ENCODE measurements around the gene TXK.

Gene TXK

DNA sequence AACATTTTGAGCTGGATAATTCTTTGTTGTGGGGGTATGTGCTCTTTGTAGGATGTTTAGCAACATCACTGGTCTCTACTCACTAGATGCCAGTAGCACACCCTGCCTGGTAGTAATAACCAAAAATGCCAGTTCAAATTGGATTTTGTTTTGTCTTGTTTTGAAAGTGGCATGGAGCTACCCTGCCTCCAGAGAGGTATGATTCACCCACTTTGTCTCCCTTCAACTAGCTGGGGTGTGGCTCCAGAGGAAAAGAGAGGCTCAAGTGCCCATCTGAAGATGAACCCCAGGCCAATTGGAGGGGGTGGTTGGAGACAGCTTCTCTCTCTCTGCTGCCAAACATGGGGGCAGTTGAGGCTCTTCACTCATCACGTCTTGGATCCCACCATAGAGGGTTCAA, 83.0 kb downstream of the TXK start:
- no peak for DNase-seq (ENCODE audit: low read depth, low spot score)

DNA sequence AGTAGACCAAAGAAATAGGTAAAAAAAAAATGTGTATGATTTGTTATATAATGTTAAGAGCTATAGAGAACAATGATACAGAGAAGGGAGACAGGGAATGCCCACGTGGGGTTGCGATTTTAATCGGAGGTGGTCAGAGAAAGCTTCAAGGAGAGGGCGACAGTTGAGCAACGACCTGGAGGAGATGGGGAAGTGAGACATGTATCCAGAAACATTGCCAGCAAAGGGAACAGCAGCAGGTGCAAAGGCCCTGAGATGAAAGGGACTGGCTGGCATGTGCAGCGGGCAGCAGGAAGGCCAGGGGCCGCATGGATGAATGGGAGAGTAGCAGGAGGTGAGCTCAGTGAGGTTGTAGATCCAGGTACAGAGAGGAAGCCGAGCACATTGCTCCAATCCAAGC, 84.6 kb downstream of the TXK start:
- no peak for DNase-seq (ENCODE audit: low read depth, low spot score)

DNA sequence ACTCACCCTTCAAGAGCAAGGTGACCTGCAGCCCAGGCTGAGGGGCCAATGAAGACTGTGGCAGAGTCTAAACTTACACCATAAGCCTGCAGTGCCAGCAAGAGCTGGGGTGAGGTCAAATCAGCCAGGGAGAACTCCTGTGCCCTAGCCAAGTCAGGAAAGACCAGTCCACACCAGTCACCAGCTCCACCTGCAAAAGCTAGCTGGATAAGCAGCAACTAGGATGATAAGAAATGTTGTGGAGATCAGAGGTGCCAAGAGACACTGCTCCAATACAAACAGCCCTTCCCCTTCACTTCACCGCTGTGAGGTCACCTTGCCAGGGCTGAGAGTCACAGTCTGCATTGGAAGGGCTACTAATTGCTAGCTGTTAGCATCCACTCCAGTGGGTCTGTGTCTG, 86.2 kb downstream of the TXK start:
- no peak for DNase-seq (ENCODE audit: low read depth, low spot score)

DNA sequence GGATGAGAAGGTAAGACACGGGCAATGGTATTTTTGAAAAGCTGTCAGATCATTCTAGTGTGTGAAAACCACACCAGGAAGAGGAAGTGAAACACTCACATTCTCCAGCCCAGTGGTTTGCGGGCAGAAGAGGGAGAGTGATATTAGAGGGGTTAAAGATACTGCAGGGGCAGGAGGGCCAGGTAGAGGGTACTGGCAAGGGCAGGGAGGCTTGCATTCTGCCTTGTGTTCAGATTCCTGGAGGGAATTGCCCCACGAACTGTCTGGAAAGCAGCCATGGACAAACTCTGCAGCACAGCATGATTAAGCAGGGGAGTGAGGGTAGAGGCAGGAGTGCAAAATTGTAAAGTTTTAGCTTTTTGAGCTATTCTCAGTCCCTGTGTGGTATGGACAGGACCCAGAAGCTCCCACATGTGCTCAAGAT, 86.6 kb downstream of the TXK start:
- no peak for DNase-seq (ENCODE audit: low read depth, low spot score)

DNA sequence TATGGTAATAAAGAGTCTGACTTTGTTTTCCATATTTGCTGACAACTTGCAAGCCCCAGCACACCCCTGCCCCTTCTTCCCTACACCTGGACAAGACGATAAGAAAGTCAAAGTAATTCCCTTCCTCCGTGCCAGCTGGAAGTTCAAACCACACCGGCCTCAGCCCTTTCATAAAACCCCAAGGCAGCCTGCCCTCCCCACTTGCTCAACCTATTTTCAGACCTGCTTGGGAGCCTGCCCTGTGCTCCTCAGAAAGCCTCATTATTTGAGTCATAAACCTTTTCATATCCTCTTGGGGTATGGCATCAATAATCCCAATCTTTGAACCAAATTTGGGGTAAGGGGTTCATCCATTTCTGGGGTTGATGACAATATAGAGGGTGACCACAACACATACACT, 88.0 kb downstream of the TXK start:
- no peak for DNase-seq (ENCODE audit: low read depth, low spot score)

DNA sequence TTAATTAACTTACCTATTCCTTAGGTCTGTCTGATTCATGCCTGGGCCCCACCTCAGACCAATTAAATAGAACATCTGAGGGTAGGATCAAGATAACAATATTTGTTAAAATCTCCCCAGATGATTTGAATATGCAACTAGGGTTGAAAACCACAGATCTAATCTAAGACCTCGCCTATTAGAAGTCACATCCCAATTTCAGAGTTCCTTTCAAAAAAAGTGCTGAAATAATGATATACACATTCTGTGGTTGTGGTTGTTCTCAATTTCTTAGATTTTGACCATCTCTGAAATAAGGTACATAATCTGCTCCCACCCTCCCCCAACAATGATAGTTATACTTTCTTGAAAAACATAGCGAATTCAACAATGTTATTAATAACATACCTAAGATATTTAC, 89.8 kb downstream of the TXK start:
- DNase-seq (ENCODE audit: low read depth, low spot score) = no peak

DNA sequence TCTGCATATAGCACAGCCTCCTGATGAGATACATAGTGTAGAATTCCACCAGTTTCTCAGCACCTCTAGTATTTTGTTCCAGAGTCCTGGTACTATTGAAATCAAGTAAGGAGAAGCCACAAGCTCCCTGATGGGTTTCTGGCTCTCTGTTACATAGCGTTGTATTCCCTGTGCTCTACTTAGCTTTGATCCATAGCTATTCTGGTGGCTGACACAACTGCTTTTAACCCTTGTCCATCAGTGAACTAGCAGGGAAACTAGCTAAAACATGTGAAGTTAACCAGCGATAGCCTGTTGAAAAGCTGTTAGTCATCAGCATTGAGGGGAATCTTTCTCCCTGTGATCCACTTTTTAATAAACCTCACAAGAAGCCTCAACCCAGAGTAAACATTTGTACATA, 90.5 kb downstream of the TXK start:
- DNase-seq (ENCODE audit: low read depth, low spot score) = no peak

DNA sequence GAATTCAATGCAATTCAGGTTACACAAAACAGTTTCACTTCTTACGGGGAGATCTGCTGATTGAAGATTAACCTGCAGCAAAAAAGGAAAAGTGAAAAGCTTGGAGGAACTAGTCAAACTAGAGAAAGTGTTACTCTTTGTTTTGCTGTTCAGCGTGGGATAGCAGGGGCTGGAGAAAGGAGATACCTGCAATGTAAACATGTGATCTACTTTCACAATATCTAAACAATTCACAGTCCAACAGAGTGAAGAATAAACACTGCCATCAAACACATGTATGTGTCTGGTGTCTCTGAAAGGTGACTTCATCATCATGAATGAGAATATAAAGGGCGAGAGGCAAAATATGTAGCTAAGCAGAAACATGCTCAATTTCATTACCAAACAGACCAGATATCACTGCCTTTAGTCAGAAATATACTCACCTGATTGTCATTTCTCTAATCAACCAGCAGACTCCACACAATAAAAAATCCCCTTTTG, 91.0 kb downstream of the TXK start:
- DNase-seq (ENCODE audit: low read depth, low spot score) = no peak

DNA sequence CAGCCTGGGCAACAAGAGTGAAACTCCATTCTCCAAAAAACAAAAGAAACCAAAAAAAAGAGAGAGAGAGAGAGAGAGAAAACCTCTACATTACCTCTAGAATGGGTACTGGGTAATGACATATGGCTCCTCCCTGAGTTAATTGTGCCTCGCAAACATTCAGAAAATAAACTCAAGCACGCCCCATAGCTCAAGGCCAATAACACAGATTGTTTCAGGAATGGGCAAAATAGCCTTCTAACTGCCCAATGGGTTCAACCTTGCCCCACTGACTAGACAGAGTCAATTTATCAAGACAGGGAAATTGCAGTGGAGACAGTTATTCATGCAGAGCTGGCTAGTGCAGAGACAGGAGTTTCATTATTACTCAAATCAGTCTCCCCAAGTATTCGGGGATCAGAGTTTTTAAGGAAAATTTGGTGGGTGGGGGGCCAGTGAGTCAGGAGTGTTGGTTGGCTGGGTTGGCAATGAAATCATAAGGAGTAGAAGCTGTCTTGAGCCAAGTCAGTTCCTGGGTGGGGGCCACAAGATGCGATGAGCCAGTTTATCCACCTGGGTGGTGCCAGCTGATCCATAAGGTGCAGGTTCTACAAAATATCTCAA, 92.4 kb downstream of the TXK start:
- DNase-seq (ENCODE audit: low read depth, low spot score) = no peak

DNA sequence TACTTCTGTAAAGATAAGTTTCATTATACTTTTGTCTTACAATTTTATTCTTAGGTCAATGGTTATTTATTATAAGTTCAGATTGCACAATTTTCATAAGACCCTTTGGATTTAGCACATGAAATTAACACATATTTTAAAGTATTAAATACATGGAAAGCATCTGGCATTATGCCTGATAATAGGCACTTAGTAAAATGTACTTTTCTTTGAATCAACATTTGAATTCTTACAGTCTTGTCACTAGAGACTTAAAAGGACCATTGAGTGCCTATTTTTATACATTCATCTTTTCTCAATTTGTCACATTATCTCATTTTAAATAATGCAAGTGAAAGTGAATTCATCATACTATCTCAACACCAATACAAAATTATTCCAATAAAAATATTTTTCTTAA, 94.5 kb downstream of the TXK start:
- DNase-seq (ENCODE audit: low read depth, low spot score) = no peak

DNA sequence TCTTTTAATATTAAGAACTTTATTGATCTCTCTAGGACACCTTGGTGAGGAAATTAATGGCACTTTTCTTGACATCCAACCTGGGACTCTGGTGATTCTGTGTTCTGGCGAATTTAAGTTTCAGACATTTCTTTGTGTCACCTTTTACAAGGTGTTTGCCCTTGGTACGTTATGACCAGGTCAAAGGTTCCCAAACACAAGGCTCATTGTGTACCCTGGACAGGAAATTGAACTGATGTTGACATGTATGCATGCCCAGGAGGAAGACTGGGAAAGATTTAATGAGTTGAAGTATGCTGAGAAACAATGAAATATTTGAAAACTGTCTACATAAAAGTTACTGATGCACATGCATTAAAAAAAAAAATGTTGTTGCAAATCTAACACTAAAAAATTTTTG, 95.4 kb downstream of the TXK start:
- DNase-seq (ENCODE audit: low read depth, low spot score) = no peak

DNA sequence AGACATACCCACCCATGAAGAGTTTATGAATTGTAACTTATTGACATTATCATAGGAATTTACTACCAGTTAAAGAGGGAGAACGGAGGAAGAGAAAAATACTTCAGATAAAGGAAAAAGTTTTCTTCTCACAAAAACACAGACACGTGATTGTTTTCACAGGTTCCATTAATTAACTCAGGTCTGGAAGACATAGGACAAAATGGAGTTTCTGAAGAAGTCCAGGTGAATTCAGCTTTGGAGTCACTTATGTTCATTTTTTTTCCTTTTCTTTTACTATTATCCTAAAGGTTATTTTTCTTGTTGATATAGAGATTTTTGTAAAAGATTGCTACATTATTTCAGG, 97.0 kb downstream of the TXK start:
- no peak for DNase-seq (ENCODE audit: low read depth, low spot score)

DNA sequence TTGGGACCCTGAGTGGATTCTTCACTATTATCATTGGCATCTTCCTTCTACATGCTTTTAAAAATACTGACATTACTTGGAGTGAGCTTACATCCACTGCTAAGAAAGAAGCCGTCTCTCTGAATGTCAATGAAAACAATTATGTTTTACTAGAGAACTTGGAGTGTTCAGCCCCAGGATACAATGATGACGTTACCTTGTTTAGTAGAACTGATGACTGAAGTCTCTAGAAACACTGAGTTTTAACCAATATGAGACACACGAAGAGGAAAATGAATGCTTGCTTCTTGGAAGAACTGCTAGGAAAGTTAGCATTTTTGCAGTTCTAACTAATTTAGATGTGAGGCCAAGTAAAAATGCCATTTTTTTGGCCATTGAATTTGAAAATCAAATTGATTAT, 98.1 kb downstream of the TXK start:
- no peak for DNase-seq (ENCODE audit: low read depth, low spot score)

DNA sequence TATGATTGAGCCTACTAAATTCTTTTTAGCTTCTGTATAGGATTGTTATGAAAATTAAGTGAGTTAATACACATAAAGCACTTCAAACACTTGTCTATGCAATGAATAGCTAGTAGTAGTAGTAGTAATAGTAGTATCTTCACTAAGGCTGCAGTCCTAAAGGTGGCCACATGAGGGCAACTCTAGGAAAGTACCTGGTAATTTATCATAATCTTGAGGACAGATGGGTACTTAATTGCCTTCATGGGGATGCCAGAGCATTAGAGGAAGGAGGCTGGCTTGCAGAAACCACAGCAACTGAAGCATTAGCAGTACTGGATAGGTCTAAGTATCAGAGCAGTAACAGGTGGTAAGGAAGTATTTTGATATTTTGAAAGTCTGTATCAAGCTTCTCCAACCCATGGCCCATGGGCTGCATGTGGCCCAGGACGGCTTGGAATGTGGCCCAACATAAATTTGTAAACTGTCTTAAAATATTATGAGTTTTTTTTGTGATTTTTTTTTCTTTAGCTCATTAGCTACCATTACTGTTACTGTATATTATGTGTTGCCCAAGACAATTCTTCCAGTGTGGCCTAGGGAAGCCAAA, 100.1 kb downstream of the TXK start:
- peak; percentile 26 for DNase-seq (ENCODE audit: low read depth, low spot score)

DNA sequence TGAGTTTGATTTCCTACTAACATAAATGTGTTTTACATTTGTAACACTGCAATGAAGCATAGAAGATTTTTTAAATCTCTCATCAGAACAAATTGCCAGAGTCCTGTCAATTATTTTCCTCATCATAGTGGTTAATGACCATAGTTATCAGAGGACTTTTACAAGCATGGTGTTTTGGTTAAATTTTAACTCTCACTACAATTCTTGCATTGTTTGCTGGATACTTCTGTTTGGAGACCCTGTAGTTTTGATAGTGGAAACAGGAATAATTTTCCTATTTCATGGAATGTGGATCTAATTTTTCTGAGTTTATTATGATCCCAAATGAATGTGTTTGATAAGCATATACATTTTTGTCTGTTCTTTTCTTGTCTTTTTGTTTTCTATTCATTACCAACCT, 100.6 kb downstream of the TXK start:
- no peak for DNase-seq (ENCODE audit: low read depth, low spot score)

DNA sequence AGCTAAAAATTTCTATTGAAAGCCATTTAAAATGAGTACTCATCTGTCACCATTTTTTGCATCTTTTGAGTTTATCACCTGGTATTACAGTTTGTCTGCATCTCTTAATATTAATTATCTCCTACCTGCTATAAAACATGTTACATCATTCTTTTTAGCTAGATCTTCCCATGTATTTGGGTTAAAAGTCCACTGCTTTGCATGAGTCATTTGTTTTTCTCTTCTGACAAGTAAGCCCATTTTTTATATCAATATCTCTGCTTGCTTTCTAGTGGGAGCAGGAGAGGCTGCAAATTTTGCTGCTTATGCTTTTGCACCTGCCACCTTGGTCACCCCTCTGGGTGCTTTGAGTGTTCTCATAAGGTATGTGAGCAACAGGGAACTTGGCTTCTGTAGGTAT, 101.3 kb downstream of the TXK start:
- DNase-seq (ENCODE audit: low read depth, low spot score) = no peak

DNA sequence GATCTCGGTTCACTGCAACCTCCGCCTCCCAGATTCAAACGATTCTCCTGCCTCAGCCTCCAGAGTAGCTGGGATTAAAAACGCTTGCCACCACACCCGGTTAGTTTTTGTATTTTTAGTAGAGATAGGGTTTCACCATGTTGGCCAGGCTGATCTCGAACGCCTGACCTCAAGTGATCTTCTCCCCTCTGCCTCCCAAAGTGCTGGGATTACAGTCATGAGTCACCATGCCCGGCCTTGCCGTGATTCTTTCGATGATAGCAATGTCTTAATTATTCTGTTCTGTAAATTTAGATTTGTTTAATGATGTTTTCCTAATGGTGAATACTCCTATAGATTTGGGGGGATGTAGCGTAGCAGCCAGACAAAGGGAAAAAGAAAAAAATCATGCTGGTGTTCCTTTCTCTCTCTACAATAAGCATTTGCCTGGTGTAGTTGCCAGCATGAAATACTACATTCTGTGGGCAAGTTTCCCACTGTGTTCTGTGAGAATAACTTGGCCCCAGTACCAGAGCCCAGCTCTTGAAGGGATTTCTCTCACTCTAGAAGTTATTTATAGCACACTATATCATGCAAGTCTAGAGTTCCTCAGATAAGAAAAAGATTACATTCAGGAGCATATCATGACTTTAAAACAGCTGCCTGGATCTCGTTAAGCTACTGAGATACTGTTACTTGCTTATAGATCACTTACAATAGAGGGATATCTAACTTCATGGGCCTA, 102.1 kb downstream of the TXK start:
- DNase-seq (ENCODE audit: low read depth, low spot score) = peak; percentile 83

DNA sequence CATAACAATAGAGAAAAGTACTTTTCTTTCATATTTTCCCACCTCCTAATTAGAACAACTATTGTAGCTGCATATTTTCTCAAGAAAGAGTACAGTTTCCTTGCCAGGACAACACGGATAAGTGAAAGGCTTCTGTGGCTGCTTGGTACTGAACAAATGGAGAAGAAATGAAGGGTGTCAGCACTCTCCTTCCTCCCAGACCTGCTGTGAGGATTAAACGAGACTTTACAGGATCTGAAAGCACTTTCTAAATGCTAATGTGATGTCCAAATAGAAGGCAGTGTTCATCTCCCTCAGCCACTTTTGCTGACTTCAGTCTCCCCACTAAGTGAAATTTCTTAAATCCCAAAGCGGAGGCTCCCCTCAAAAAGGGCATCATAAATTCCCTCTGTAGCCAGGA, 103.6 kb downstream of the TXK start:
- no peak for DNase-seq (ENCODE audit: low read depth, low spot score)

DNA sequence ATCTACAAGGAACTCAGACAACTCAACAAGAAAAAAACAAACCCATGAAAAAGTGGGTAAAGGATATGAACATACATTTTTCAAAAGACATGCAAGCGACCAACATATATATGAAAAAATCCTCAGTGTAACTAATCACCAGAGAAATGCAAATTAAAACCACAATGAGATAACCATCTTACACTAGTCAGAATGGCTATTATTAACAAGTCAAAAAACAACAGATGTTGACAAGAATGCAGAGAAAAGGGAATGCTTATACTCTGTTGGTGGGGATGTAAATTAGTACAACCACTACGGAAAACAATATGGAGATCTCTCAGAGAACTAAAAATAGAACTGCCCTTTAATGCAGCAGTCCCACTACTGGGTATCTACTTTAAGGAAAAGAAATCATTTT, 105.4 kb downstream of the TXK start:
- no peak for DNase-seq (ENCODE audit: low read depth, low spot score)

DNA sequence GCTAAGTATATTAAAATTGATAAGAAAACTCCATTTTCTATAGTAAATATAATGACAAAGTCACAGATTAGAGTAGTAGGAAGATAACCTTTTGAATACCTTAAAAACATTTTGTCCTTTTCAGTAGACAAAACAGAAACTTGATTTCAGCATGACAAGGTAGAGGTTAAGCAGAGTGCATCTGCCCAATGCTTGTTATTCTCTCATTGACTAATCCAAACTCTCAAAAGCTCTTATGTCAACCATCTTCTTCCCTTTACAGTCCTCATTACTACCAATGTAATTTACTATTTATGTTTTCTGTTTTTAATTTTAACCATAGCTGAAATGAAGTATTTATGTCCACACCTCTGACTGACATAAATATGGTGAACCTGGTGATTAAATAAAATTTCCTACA, 106.4 kb downstream of the TXK start:
- no peak for DNase-seq (ENCODE audit: low read depth, low spot score)

DNA sequence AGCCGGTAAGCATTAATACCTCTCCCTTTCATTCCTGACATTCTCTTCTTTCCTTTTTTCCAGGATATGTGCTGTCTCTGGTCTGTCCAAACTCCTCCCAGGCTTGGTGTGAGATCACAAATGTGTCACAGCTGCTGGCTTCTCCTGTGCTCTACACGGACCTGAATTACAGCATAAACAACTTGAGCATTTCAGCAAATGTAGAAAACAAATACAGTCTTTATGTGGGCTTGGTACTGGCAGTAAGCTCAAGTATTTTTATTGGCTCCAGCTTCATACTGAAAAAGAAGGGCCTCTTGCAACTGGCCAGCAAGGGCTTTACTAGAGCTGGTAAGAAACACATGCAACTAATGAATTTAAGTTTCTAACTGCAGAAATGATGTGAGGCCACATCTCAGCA, 109.0 kb downstream of the TXK start:
- DNase-seq (ENCODE audit: low read depth, low spot score) = peak; percentile 65

DNA sequence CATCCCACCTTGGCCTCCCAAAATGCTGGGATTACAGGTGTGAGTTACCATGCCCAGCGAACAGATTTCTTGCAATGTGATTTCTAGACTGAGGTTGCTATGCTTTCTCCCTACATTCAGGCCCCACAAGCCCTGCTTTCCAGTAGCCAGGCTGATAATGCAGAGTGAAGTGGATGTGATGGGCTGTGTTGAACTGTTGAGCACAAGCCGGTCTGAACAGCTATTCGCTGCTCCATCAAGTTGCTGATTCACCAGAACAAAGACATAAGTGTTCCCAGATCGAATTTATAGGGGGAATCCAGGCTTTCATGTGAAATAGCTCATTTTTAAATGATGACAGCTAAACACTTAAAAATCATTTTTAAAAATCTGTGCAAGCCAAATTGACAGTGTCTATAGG, 109.5 kb downstream of the TXK start:
- peak; percentile 17 for DNase-seq (ENCODE audit: low read depth, low spot score)

DNA sequence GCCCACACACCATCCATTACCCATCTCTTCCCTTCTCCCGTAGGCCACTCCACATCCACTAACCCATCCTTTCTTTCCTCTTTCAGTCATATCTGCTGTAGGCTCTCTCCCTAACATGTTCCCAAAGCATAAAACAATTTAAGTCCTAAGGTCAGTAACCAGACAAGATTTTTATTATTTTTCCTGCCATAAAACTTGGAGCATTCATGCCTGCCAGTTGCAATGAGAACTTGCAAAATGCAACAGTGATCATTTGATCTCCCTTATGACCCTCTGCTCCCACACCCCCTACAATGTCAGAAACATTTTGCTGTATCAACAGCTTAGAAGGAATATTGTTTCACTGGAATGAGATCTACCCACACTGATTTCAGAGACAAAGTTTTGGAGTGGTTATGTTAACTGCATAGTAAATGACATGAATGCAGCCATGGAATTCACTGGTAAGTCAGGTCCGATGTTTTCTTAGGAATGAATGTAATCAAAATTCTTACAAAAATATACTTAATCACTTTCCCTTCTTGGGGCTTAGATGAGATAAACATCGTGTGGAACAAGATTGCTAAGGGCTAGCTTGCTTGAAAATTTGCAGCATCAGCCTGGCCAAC, 111.8 kb downstream of the TXK start:
- DNase-seq (ENCODE audit: low read depth, low spot score) = no peak
